Measurements from ENCODE around the gene POM121L2. TPM values are rescaled to one million over a fixed set of nuclear protein-coding genes. Genes with fewer than 3 reads are reported as not detected.
A peak's percentile ranks its signal among the peaks of the same experiment; 100 is the strongest.

Gene POM121L2
- total RNA-seq, 1 experiment from 2014 or later, result not detected

DNA sequence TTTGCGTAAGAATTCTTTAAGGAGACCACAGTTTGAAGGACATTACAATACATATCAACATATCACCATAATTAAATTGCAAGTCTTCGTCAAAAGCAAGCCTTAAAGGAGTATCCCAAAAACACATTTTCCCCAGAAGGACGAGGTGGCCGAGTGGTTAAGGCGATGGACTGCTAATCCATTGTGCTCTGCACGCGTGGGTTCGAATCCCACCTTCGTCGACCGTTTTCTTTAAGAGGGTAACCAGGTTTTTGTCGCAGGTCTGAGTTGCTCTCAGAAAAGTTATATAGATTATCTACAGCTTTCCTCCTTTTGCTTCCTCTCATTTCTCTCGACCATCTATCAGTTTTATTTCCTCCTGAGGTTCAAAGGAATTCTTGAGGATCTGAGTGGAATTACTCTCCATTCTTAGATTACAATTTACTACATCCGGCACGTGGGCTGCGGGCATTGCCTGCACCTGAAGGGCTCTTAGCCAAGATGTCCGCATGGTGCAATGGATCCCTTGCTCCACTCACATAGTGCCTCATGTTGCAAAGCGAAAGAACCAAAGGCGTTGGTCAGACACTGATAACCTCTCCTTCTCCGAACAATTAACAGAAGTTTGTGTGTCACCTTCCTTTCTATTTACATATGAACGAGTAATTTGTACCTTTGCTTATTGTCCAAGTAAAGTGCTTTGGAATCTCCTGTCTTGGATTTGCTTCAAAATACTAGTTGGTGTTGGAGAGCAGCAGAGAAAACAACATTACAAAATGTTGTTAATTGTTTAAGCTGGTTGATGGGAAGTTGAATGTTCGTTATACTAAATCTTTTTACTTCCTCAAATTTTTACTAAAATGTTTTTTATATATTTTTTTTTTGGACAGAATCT lies 14.0 kb downstream of the POM121L2 start:
- intact Hi-C loops (cut with micrococcal nuclease; ENCODE audit: unreplicated experiment), result loop anchor here (5.0 to 10.0 kb wide), 5 partner anchors 61 to 387 kb away; no protein-coding TSS in a partner anchor

DNA sequence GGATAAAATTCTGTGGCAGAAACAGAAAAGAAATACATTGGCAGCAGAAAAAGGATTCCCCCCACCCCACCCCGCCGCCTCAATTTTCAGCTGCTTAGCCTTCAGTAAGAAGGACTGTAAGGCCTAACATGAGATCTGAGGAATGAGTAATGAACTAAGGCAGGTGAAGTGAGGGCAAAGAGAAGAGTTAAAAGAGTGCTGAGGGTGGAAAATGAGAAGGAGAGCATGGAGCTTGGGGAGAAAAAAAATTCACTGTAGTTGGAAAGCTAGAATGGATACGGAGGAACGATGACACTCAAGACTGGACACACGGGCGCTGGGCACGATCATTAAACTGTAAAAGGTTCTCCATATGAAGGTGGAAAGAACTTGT lies 14.6 kb downstream of the POM121L2 start:
- CTCF ChIA-PET, result no interaction called here
- intact Hi-C loops (cut with micrococcal nuclease; ENCODE audit: unreplicated experiment), result loop anchor here (5.0 to 10.0 kb wide), 5 partner anchors 60 to 387 kb away; no protein-coding TSS in a partner anchor
- H3K27me3 Mint-ChIP-seq (ENCODE audit: unreplicated experiment), result no peaks in the 10 kb centered on the region

More for the DNA sequence above, 14.0 kb downstream of the POM121L2 start:
- BruUV-seq (replicated peaks), result no TSS peak
- TF ChIP-seq, protein P1, sequence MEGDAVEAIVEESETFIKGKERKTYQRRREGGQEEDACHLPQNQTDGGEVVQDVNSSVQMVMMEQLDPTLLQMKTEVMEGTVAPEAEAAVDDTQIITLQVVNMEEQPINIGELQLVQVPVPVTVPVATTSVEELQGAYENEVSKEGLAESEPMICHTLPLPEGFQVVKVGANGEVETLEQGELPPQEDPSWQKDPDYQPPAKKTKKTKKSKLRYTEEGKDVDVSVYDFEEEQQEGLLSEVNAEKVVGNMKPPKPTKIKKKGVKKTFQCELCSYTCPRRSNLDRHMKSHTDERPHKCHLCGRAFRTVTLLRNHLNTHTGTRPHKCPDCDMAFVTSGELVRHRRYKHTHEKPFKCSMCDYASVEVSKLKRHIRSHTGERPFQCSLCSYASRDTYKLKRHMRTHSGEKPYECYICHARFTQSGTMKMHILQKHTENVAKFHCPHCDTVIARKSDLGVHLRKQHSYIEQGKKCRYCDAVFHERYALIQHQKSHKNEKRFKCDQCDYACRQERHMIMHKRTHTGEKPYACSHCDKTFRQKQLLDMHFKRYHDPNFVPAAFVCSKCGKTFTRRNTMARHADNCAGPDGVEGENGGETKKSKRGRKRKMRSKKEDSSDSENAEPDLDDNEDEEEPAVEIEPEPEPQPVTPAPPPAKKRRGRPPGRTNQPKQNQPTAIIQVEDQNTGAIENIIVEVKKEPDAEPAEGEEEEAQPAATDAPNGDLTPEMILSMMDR (IDR thresholded peaks at IDR 0.05; ENCODE audit: unreplicated experiment), result no peak
- Mint-ChIP-seq H3K4me1 (ENCODE audit: low read depth, unreplicated experiment) (peaks cover 29% of the 10 kb centered on the region), H3K4me3 (ENCODE audit: low read depth, unreplicated experiment) (peak overlapping the region; percentile 51), H3K27ac (ENCODE audit: unreplicated experiment) (peak overlapping the region; percentile 29), H3K27me3 (ENCODE audit: unreplicated experiment) (no peaks in the 10 kb centered on the region), H3K9me3 (ENCODE audit: low read depth, unreplicated experiment) (peaks cover 9% of the 10 kb centered on the region), H3K36me3 (ENCODE audit: insufficient read depth, unreplicated experiment) (peaks cover 40% of the 10 kb centered on the region)
- CTCF ChIA-PET, result no interaction called here
- peak; percentile 75 for DNase-seq

DNA sequence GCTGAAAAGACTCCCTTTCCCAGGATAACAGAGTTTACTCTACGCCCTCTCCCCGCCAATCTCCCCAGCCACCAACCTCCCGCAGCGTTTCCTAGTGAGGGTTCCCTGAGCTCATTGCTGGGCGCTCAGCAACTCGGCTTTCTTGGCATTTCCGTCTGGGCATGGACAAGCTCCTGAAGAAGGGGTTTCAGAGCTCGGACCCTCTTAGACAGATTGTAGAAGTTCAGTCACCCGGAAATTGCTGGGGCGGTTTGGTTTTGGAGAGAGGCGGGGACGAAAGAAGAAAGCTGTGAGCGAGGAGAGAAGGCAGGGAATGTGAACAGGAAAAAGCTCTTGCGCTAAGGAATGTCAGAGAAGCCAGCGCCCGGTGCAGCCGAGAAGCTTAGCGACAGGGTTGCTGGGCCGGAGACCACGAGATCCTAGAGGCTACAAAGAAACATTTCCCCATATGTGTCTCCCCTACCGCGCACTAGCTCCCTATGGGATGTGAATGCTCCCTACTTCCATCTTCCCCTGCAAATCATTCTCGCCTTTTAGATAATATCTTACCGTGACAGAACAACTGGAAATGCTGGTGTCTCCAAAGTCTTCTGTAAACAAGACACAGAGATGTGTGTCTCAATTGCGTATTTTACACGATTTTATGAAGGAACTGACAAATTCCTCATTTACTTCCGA lies 15.8 kb downstream of the POM121L2 start:
- no TSS peak for BruUV-seq (replicated peaks)
- H3K4me1 Mint-ChIP-seq (ENCODE audit: low read depth, unreplicated experiment), result peaks cover 29% of the 10 kb centered on the region
- peaks cover 6% of the 10 kb centered on the region for H3K9me3 Mint-ChIP-seq (ENCODE audit: low read depth, unreplicated experiment)
- H3K27me3 Mint-ChIP-seq (ENCODE audit: unreplicated experiment), result no peaks in the 10 kb centered on the region
- TF ChIP-seq, protein P1 (IDR thresholded peaks at IDR 0.05; ENCODE audit: unreplicated experiment), result no peak
- CTCF ChIA-PET, result interaction anchor here (0.6 to 2.4 kb wide), 13 partner anchors 12 to 1460 kb away, joined by 3 to 10 read pairs (median 4); partner anchors contain the start of gene POM121L2
- H3K36me3 Mint-ChIP-seq (ENCODE audit: insufficient read depth, unreplicated experiment), result peaks cover 40% of the 10 kb centered on the region
- H3K4me3 Mint-ChIP-seq (ENCODE audit: low read depth, unreplicated experiment), result peak overlapping the region; percentile 89
- intact Hi-C loops (cut with micrococcal nuclease; ENCODE audit: unreplicated experiment), result loop anchor here (5.0 to 10.0 kb wide), 5 partner anchors 59 to 389 kb away; no protein-coding TSS in a partner anchor
- H3K27ac Mint-ChIP-seq (ENCODE audit: unreplicated experiment), result peak overlapping the region; percentile 76
- DNase-seq, result peak; percentile 63

More for the DNA sequence above, 14.6 kb downstream of the POM121L2 start:
- Mint-ChIP-seq H3K4me1 (ENCODE audit: low read depth, unreplicated experiment) (peaks cover 29% of the 10 kb centered on the region), H3K9me3 (ENCODE audit: low read depth, unreplicated experiment) (peaks cover 9% of the 10 kb centered on the region), H3K36me3 (ENCODE audit: insufficient read depth, unreplicated experiment) (peaks cover 40% of the 10 kb centered on the region), H3K27ac (ENCODE audit: unreplicated experiment) (peak overlapping the region; percentile 29), H3K4me3 (ENCODE audit: low read depth, unreplicated experiment) (peak overlapping the region; percentile 51)
- no peak for DNase-seq
- BruUV-seq (replicated peaks), result no TSS peak
- TF ChIP-seq, protein P1 (IDR thresholded peaks at IDR 0.05; ENCODE audit: unreplicated experiment), result no peak

DNA sequence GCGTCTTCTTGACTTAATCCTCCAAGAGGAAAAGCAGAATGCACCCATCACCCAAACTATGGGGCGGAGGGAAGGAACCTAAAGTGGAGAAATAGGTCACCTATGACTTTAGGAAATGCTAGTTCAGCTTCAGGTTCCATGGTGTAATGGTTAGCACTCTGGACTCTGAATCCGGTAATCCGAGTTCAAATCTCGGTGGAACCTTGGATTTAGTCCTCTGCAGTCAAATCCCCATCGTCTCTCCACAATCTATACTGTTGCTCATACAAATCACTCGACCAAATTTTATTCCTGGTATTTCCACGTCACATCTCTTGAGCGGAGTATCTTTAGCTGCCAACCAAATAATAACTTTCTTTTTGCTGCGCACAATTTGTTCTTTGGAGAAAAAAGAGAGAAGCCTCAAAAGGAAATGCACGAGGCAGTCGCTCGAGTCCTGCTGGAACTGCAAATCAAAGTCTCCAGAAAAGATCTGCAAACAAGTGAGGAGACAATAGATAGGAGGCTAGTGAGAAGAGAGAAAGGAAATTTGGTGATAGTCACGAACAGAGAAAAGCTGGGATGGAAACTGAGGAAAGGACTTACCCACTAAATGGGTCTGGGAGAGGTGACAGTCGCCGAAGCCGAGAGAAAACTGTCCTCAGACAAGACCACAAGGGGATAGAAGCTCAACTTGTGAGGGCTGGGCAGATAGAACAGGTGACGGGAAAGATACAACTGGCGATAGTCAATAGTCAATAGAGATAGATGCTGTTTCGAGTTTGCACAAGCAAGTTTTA lies 16.6 kb downstream of the POM121L2 start:
- peak overlapping the region; percentile 76 for H3K27ac Mint-ChIP-seq (ENCODE audit: unreplicated experiment)
- TF ChIP-seq, protein P1 (IDR thresholded peaks at IDR 0.05; ENCODE audit: unreplicated experiment), result no peak
- CTCF ChIA-PET, result interaction anchor here (0.5 to 2.4 kb wide), 14 partner anchors 11 to 501 kb away, joined by 3 to 10 read pairs (median 3); partner anchors contain the start of genes POM121L2 and ZNF184
- DNase-seq, result peak; percentile 69
- intact Hi-C loops (cut with micrococcal nuclease; ENCODE audit: unreplicated experiment), result loop anchor here (5.0 to 10.0 kb wide), 5 partner anchors 58 to 389 kb away; no protein-coding TSS in a partner anchor
- peaks cover 40% of the 10 kb centered on the region for H3K36me3 Mint-ChIP-seq (ENCODE audit: insufficient read depth, unreplicated experiment)
- H3K4me1 Mint-ChIP-seq (ENCODE audit: low read depth, unreplicated experiment), result peaks cover 29% of the 10 kb centered on the region
- no peaks in the 10 kb centered on the region for H3K27me3 Mint-ChIP-seq (ENCODE audit: unreplicated experiment)
- H3K9me3 Mint-ChIP-seq (ENCODE audit: low read depth, unreplicated experiment), result peaks cover 3% of the 10 kb centered on the region
- H3K4me3 Mint-ChIP-seq (ENCODE audit: low read depth, unreplicated experiment), result peak overlapping the region; percentile 89
- BruUV-seq (replicated peaks), result no TSS peak
